Spleen (tissue), 7 donors: ENCODE results near the gene SESTD1.

ENCODE experiments used
- CTCF ChIP-seq, 11 experiments: fragments of 200-600 bp in 7 of 11; fragments of 450-650 bp in 4 of 11; sonication (generic) in 4 of 11; IDR thresholded peaks in 8 of 11; conservative IDR thresholded peaks in 3 of 11; 1 replicate in 7 of 11; 2 replicates in 4 of 11; pipeline versions ENCODE4 v1.4.0 to v1.8.0; 2016 to 2021; ENCODE audit warnings: antibody characterized with exemption in 11 of 11, inconsistent platforms in 4 of 11, mild to moderate bottlenecking in 1 of 11
- POLR2A ChIP-seq, 3 donors: fragments of 450-650 bp; IDR thresholded peaks; one replicate each; pipeline ENCODE4 v1.5.1; 2017; ENCODE audit warnings: antibody characterized with exemption in 3 of 3, mild to moderate bottlenecking in 1 of 3
- POLR2AphosphoS5 ChIP-seq, 3 donors: sonication (generic); formaldehyde crosslinking; IDR thresholded peaks; one replicate each; pipeline ENCODE4 v1.5.1; 2017; ENCODE audit warnings: antibody characterized with exemption in 3 of 3
- donor health status: DM: no; HTN: no; CAD: no; lungs with moderate emphysema.
- donor health status: DM: no; HTN: no; CAD: no.
- donor health status: DM: no; HTN: no; CAD: no.

GRCh38 chr2:179263015-179263414 lies 1.6 kb downstream of the SESTD1 start:
- TF ChIP-seq CTCF (IDR thresholded peaks at IDR 0.05 in 8 of 11, conservative IDR thresholded peaks at IDR 0.05 in 3 of 11) (no peak), POLR2A (IDR thresholded peaks at IDR 0.05) (no peak), POLR2AphosphoS5 (IDR thresholded peaks at IDR 0.05) (no peak)
